H1 (cell line): Measurements from ENCODE around the gene SEMA3D.

Experiments
- EP300 ChIP-seq, 2 experiments: IDR thresholded peaks; 1 replicate in 1 of 2; 2 replicates in 1 of 2; pipeline ENCODE4 v1.6.1; 2011 to 2012; ENCODE audit warnings: low read depth in 2 of 2, low read length in 2 of 2, mild to moderate bottlenecking in 2 of 2, borderline replicate concordance in 1 of 2, inconsistent platforms in 1 of 2, moderate library complexity in 1 of 2
- EZH2 ChIP-seq: fragments of 200-600 bp; sonication (generic); IDR thresholded peaks from 2 replicates; pipeline ENCODE4 v1.7.1; 2012; ENCODE audit warnings: low read depth, mild to moderate bottlenecking, moderate library complexity, low read length, inconsistent platforms; ENCODE audit not compliant: severe bottlenecking
- NRF1 ChIP-seq: IDR thresholded peaks from 2 replicates; pipeline ENCODE4 v1.6.1; 2011; ENCODE audit warnings: mild to moderate bottlenecking, low read depth, low read length, improper control_type of control experiment
- POLR2A ChIP-seq, 2 experiments: IDR thresholded peaks; 1 replicate in 1 of 2; 2 replicates in 1 of 2; pipeline ENCODE4 v1.6.1; 2011; ENCODE audit warnings: low read depth in 2 of 2, low read length in 2 of 2, mild to moderate bottlenecking in 2 of 2; ENCODE audit errors: control extremely low read depth in 1 of 2
- RXRA ChIP-seq: IDR thresholded peaks from 2 replicates; pipeline ENCODE4 v1.6.1; 2011; ENCODE audit warnings: low read depth, mild to moderate bottlenecking, low read length, moderate library complexity; ENCODE audit not compliant: insufficient read depth
- ZNF274 ChIP-seq: IDR thresholded peaks from 2 replicates; pipeline ENCODE4 v1.7.0; 2012; ENCODE audit warnings: low read length, borderline replicate concordance; ENCODE audit errors: extremely low read depth
- TF ChIP-seq, protein P1 (sequence below), 3 experiments: IDR thresholded peaks; 1 replicate in 2 of 3; 2 replicates in 1 of 3; pipeline versions ENCODE4 v1.5.1 to v1.6.1; 2011; ENCODE audit warnings: low read length in 3 of 3, mild to moderate bottlenecking in 3 of 3, inconsistent platforms in 2 of 3, low read depth in 1 of 3, moderate library complexity in 1 of 3; ENCODE audit not compliant: insufficient read depth in 1 of 3; ENCODE audit errors: control extremely low read depth in 1 of 3

DNA sequence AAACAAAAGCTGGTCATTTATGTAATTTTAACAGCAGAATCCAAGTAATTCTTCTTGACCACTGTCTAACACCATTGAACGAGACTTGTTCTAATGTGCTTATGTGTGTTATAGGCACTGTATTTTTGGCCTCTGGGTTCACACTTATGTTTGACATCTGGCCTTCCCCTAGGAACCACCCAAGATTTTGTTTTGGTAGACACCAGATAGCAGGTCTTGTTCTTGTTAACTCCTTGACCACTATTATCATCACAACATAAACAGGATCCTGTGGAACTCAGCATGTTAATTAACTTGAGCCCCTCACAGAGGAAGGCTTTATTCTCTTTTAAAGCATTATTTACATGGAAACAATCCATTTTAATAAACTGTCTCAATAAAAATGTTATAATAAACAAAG, 167.7 kb downstream of the SEMA3D start:
- TF ChIP-seq, protein P1, sequence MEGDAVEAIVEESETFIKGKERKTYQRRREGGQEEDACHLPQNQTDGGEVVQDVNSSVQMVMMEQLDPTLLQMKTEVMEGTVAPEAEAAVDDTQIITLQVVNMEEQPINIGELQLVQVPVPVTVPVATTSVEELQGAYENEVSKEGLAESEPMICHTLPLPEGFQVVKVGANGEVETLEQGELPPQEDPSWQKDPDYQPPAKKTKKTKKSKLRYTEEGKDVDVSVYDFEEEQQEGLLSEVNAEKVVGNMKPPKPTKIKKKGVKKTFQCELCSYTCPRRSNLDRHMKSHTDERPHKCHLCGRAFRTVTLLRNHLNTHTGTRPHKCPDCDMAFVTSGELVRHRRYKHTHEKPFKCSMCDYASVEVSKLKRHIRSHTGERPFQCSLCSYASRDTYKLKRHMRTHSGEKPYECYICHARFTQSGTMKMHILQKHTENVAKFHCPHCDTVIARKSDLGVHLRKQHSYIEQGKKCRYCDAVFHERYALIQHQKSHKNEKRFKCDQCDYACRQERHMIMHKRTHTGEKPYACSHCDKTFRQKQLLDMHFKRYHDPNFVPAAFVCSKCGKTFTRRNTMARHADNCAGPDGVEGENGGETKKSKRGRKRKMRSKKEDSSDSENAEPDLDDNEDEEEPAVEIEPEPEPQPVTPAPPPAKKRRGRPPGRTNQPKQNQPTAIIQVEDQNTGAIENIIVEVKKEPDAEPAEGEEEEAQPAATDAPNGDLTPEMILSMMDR (IDR thresholded peaks at IDR 0.05; ENCODE audit: control extremely low read depth in 1 of 3, insufficient read depth in 1 of 3, low read depth in 1 of 3, low read length in 3 of 3), result no peak
- TF ChIP-seq ZNF274 (no peak), EZH2 (no peak), EP300 (IDR thresholded peaks at IDR 0.05; ENCODE audit: borderline replicate concordance in 1 of 2, low read depth in 2 of 2, low read length in 2 of 2) (no peak), POLR2A (IDR thresholded peaks at IDR 0.05; ENCODE audit: control extremely low read depth in 1 of 2, low read depth in 2 of 2, low read length in 2 of 2) (no peak), NRF1 (no peak), RXRA (no peak)
